Right lobe of liver (tissue), 4 donors: ENCODE data around the gene DFFA.

Experiments
- POLR2A ChIP-seq: fragments of 450-650 bp; IDR thresholded peaks from one replicate; pipeline ENCODE4 v1.6.1; 2017; ENCODE audit warnings: antibody characterized with exemption, mild to moderate bottlenecking
- TF ChIP-seq, protein P1 (sequence below), 4 donors: fragments of 200-600 bp in 3 of 4; fragments of 450-650 bp in 1 of 4; IDR thresholded peaks; one replicate each; pipeline versions ENCODE4 v1.5.1 to v1.8.0; 2016 to 2022; ENCODE audit warnings: antibody characterized with exemption in 4 of 4, mild to moderate bottlenecking in 2 of 4
- donor health status: DM: no; HTN: no; CAD: no.
- donor health status: DM: no; HTN: no; CAD: no.
- donor health status: DM: no; HTN: yes; CAD: no.

DNA sequence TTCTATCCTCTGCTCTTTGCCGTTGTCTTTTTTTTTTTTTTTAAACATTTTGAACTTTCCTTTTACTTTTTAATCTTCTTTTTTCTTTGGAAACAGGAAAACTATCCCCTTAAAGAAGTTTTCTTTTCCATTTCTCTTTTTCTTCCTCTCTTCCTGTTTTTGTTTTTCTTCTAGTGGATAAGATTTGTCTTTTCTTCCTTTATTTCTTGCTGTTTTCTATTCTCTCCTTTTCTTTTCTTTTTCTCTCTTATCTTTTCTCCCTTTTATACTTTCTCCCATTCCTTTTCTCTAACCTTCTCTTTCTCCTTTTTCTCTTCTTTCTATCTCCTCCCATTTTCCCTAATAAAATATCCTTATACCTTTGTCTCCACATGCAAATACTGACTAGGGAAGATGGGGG lies 48.6 kb upstream of the DFFA start:
- TF ChIP-seq, protein P1, sequence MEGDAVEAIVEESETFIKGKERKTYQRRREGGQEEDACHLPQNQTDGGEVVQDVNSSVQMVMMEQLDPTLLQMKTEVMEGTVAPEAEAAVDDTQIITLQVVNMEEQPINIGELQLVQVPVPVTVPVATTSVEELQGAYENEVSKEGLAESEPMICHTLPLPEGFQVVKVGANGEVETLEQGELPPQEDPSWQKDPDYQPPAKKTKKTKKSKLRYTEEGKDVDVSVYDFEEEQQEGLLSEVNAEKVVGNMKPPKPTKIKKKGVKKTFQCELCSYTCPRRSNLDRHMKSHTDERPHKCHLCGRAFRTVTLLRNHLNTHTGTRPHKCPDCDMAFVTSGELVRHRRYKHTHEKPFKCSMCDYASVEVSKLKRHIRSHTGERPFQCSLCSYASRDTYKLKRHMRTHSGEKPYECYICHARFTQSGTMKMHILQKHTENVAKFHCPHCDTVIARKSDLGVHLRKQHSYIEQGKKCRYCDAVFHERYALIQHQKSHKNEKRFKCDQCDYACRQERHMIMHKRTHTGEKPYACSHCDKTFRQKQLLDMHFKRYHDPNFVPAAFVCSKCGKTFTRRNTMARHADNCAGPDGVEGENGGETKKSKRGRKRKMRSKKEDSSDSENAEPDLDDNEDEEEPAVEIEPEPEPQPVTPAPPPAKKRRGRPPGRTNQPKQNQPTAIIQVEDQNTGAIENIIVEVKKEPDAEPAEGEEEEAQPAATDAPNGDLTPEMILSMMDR (IDR thresholded peaks at IDR 0.05), result no peak
- TF ChIP-seq POLR2A, result no peak
